Natural killer cell treated with Interleukin-12 subunit alpha and Interleukin-12 subunit beta and Interleukin-15 and Interleukin-18, amount 100 ng/mL, for 72 hours (primary cell): ENCODE measurements around the gene OR9K2. TPM values are rescaled to one million over a fixed set of nuclear protein-coding genes. Genes with fewer than 3 reads are reported as not detected.

Source experiments
- total RNA-seq, 2 donors: library from RNA; stranded (reverse); gene quantifications; one replicate each; pipeline ENCODE4 v1.2.3, GENCODE V29; 2022

OR9K2 gene
- total RNA-seq, 2 donors from 2014 or later = not detected

Other genes starting within 250 kb of the OR9K2 start
- gene TESPA1, start 141.6 kb upstream of the OR9K2 start, total RNA-seq = 10 to 100 TPM; 45.9 to 67.2 TPM
- gene NEUROD4, start 106.4 kb upstream of the OR9K2 start, total RNA-seq = not detected
- not detected for gene OR10A7, start 94.6 kb downstream of the OR9K2 start, total RNA-seq
- not detected for gene OR6C74, start 118.2 kb downstream of the OR9K2 start, total RNA-seq
- not detected for gene OR6C6, start 170.2 kb downstream of the OR9K2 start, total RNA-seq
- not detected for gene OR6C1, start 187.9 kb downstream of the OR9K2 start, total RNA-seq
- gene OR6C3, start 204.3 kb downstream of the OR9K2 start, total RNA-seq = not detected
- not detected for gene OR6C75, start 236.6 kb downstream of the OR9K2 start, total RNA-seq